ENCODE measurements around the gene RNF2. TPM values are rescaled to one million over a fixed set of nuclear protein-coding genes. Genes with fewer than 3 reads are reported as not detected.

RNF2 gene
- total and polyA plus RNA-seq, 2 donors from 2014 or later = 6.7 to 26.0 TPM

DNA sequence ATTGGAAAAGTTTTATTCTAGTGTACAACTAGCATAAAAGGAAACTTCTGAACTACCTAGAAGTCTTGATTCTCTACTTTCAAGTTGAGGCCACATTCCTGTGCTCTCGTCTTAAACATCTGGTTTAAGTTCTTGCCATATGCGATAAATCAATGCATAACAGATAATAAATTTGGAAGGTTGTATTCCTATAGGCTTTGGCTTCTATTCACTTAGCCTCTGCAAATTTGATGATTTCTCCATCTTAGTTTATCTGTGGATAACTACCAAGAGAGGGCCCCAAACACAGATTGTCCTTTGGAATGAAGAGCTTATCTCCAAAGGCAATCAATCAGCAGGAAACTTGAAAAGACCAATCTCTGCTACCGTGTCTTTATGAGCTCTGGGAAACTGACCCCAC is 11.7 kb upstream of the RNF2 start:
- intact Hi-C loops (cut with DNase I) = no loop called here
- Histone ChIP-seq H3K4me1 (ENCODE audit: control insufficient read depth in 2 of 3, insufficient read depth in 2 of 3, low read depth in 1 of 3, low read length in 3 of 3) (no peaks in the 10 kb centered on the region), H3K27ac (ENCODE audit: low read depth in 2 of 2, low read length in 2 of 2) (no peak overlapping the region), H3K9me3 (ENCODE audit: control insufficient read depth in 2 of 3, insufficient read depth in 1 of 3, low read length in 3 of 3) (no peaks in the 10 kb centered on the region), H3K36me3 (ENCODE audit: control insufficient read depth in 2 of 3, insufficient read depth in 3 of 3, low read length in 3 of 3) (no peaks in the 10 kb centered on the region), H3K9ac (ENCODE audit: low read length in 3 of 3) (no peak overlapping the region), H3K27me3 (ENCODE audit: control insufficient read depth, insufficient read depth, low read length) (no peaks in the 10 kb centered on the region), H3K4me3 (ENCODE audit: low read length in 3 of 3) (no peak overlapping the region)
- DNase-seq = no peak
- TF ChIP-seq, protein P1, sequence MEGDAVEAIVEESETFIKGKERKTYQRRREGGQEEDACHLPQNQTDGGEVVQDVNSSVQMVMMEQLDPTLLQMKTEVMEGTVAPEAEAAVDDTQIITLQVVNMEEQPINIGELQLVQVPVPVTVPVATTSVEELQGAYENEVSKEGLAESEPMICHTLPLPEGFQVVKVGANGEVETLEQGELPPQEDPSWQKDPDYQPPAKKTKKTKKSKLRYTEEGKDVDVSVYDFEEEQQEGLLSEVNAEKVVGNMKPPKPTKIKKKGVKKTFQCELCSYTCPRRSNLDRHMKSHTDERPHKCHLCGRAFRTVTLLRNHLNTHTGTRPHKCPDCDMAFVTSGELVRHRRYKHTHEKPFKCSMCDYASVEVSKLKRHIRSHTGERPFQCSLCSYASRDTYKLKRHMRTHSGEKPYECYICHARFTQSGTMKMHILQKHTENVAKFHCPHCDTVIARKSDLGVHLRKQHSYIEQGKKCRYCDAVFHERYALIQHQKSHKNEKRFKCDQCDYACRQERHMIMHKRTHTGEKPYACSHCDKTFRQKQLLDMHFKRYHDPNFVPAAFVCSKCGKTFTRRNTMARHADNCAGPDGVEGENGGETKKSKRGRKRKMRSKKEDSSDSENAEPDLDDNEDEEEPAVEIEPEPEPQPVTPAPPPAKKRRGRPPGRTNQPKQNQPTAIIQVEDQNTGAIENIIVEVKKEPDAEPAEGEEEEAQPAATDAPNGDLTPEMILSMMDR (IDR thresholded peaks at IDR 0.05; ENCODE audit: borderline replicate concordance, extremely low read depth, insufficient read depth) = no peak
- FAIRE-seq = no peak

DNA sequence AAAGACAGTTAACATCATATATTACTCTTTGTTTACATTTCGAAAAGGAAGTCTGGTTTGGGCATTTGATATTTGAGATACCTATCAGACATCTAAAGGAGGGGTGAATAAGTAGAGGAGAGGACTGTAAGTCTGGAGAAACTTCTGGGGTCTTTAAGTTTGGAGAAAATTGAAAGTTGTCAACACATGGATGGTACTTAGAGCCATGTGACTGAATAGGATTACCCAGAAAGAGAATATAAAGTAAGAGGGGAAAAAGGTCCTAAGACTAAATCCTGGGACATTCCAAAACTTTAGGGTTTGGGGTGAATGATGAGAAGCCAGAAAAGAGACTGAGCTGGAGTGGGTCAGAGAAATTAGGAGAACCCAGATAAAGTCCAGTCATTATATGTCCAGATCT is 10.1 kb upstream of the RNF2 start:
- FAIRE-seq = no peak
- Histone ChIP-seq H3K27ac (ENCODE audit: low read depth in 2 of 2, low read length in 2 of 2) (no peak overlapping the region), H3K4me3 (ENCODE audit: low read length in 3 of 3) (no peak overlapping the region), H3K9ac (ENCODE audit: low read length in 3 of 3) (no peak overlapping the region), H3K27me3 (ENCODE audit: control insufficient read depth, insufficient read depth, low read length) (no peaks in the 10 kb centered on the region), H3K4me1 (ENCODE audit: control insufficient read depth in 2 of 3, insufficient read depth in 2 of 3, low read depth in 1 of 3, low read length in 3 of 3) (no peaks in the 10 kb centered on the region), H3K9me3 (ENCODE audit: control insufficient read depth in 2 of 3, insufficient read depth in 1 of 3, low read length in 3 of 3) (no peaks in the 10 kb centered on the region), H3K36me3 (ENCODE audit: control insufficient read depth in 2 of 3, insufficient read depth in 3 of 3, low read length in 3 of 3) (no peaks in the 10 kb centered on the region)
- intact Hi-C loops (cut with DNase I) = no loop called here
- no peak for DNase-seq
- TF ChIP-seq, protein P1 (IDR thresholded peaks at IDR 0.05; ENCODE audit: borderline replicate concordance, extremely low read depth, insufficient read depth) = no peak

DNA sequence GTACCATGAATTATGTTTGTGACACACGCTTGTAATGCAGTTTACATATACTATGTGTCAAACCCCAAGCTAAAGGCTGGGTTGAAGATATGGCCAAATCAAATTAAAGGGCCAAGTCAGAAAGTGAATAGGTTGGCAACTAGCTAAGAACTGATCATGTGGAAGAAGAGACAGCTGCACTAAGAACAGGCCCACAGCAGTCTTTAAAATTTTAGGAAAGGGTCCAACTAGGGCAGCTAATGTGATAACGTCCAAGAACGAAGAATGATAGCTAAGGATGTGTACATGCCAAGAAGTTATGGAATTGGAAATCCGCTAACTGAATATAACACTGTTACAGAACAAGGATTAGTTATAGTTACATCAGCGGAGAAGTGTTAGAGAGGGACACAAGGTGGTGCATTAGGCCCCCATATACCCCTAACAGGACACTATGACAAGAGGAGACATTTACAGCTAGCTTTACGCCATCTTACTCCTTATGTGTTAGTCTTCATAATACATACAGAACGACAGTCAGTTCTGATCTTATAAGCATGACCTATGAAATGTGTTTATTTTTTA is 6.5 kb upstream of the RNF2 start:
- Histone ChIP-seq H3K4me3 (ENCODE audit: low read length in 3 of 3) (no peak overlapping the region), H3K4me1 (ENCODE audit: control insufficient read depth in 2 of 3, insufficient read depth in 2 of 3, low read depth in 1 of 3, low read length in 3 of 3) (no peaks in the 10 kb centered on the region), H3K36me3 (ENCODE audit: control insufficient read depth in 2 of 3, insufficient read depth in 3 of 3, low read length in 3 of 3) (no peaks in the 10 kb centered on the region), H3K9ac (ENCODE audit: low read length in 3 of 3) (no peak overlapping the region), H3K27me3 (ENCODE audit: control insufficient read depth, insufficient read depth, low read length) (no peaks in the 10 kb centered on the region), H3K9me3 (ENCODE audit: control insufficient read depth in 2 of 3, insufficient read depth in 1 of 3, low read length in 3 of 3) (no peaks in the 10 kb centered on the region), H3K27ac (ENCODE audit: low read depth in 2 of 2, low read length in 2 of 2) (no peak overlapping the region)
- FAIRE-seq (no peak), DNase-seq (no peak)
- TF ChIP-seq, protein P1 (IDR thresholded peaks at IDR 0.05; ENCODE audit: borderline replicate concordance, extremely low read depth, insufficient read depth) = no peak
- intact Hi-C loops (cut with DNase I) = no loop called here

Measured in kidney (tissue), 14 donors.